Fibroblast of skin of scalp (primary cell): ENCODE data around the gene C20orf96.
"Not testable (repeated sequence)": the region's sequence is repeated elsewhere in the genome, so short reads cannot be mapped to it uniquely, and the experiment has no call there.

Experiments
- DNase-seq: peaks from one replicate; pipeline ENCODE4 v3.0.0-alpha.2; 2013

Gene C20orf96

GRCh38 chr20:278607-279571 lies 11.7 kb downstream of the C20orf96 start:
- DNase-seq, result no peak

- DNase-seq, result no peak
Observed at GRCh38 chr20:278181-278580, 12.4 kb downstream of the C20orf96 start.

GRCh38 chr20:277496-277781 lies 13.1 kb downstream of the C20orf96 start:
- DNase-seq, result no peak

DNA sequence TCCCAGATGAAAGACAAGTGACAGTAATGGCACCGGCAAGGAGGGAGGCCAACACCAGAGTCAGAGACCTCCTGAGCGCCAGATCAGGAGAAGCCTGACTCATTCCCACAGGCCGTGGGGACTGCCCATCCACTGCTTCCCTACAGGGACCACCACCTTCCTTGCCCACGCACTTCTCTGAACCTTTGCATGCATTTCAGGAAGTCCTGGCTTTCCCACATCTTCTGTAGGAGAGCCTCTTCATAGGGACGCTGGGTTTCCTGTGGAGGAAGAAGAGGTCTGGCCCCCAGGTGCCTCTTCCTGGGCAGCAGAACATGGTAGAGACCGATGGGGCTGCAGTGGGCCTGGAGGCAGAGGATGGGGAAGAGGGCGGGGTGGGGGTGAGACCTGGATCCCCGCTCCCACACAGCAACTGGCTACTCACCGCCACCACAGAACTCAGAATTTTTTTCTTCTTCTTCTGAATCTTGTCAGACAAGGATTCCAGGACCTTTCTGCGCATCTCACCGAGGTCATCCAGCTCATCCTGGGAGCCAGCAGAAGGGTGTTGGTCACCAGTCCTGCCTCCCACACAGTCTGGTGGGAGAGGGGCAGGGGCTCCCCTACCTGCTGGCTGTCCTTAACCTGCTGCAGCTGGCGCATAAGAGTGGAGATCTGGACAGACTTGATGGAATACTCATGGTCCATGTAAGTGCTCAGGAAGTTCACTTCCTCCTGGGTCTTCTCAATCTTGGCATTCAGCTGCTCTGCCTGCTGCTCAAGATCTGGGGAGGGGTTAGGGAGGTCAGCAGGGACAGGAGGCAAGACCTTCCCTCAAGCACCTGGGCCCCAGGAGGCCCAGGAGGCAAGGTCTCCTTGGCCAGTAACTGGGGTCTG lies 13.7 kb downstream of the C20orf96 start:
- no peak for DNase-seq

DNA sequence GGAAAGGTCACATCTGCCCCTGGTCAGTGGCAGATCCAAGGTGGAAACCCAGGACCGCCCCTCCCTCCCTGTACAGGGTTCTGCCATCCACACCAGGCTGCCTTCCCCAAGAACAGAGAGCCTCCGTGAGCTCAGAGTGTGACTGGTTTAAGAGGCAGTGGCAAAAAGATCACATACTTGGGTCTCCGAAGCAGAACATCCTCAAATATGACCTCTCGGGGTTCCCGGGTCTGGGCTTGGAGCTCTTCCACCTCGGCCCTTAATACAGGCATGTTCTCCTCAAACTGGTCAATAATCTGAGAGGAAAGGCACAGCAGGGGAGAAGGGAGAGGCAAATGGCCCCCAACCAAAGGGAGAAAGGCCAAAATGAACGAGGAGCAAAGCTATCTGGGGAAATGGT lies 14.8 kb downstream of the C20orf96 start:
- no peak for DNase-seq

- no peak for DNase-seq
Observed at GRCh38 chr20:273884-274283, 16.7 kb downstream of the C20orf96 start.

DNA sequence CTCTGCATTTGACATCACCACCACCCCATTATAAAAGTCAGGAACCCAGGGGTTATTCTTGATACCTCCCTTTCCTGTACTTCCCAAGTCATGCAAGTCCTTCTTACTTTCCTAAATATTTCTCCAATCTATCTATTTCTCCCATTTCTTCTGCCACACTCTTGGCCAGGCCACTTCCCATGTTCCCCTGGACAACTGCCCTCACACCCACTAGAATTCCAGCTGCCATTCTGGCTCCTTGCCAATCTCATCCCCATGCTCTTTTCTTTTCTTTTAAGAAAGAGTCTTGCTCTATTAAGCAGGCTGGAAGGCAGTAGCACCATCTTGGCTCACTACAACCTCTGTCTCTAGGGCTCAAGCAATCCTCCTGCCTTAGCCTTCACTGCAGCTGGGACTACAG lies 17.8 kb downstream of the C20orf96 start:
- DNase-seq, result no peak

- no peak for DNase-seq
Observed at GRCh38 chr20:271528-271927, 19.0 kb downstream of the C20orf96 start.

- no peak for DNase-seq
Observed at GRCh38 chr20:271069-271468, 19.5 kb downstream of the C20orf96 start.

DNA sequence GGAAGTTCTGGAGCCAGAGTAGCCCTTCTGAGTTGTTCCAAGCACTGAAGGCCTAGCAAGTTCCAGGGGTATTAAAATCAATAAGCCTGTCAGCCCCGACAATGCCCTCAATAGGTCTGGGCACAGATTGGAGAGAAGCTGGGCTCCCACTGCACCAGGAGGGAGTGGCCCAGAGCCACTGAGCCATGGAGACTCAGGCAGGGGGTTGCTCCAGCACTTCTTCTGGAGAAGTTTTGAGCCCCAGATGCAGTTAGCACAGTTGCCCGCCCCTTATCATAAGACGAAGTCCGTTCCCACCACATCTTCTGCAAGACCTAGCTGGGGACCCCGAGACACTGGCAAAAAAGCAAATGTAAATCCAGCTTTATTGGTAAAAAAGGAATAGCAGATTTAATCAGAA lies 20.0 kb downstream of the C20orf96 start:
- DNase-seq, result no peak

- peak; percentile 71 for DNase-seq
Observed at GRCh38 chr20:266596-267562, 23.7 kb downstream of the C20orf96 start.

DNA sequence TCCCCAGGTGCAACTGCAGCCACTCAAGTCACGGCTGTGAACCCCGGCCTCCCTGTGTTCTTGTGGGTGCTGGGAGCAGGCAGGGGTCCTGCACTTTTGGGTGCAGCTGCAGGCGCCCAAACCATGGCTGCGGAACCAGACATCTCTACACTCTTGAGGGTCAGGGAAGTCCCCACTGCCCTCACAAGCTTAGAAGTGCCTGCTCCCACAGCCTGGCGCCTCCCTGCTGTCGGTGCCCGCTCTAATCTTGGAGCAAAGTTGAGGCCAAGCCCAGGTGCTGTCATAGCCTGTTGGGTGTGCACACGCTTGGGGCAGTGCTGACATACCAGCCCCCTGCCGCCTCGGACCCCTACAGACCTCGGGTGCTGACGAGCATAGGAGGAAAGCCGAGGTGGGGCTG lies 26.8 kb downstream of the C20orf96 start:
- DNase-seq, result no peak

DNA sequence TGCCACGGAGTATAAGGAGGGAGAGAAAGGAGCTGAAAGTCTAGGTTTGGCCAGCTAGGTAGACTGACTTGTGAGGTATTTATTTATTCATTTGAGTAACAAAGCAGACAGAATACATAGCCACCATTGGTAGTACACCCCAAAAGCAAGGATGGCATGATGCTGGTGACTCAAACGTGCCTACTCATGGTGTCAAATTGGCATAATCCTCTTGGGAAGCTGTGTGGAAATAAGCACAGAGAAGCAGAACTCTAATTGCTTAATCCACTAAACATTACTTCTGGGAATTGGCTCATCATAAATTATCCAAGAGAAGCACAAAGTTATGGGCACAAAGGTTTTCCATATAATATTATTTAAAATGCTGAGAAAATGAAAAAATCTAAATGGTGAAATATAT lies 30.6 kb downstream of the C20orf96 start:
- no peak for DNase-seq

- DNase-seq, result peak; percentile 21
Observed at GRCh38 chr20:258963-259362, 31.6 kb downstream of the C20orf96 start.

DNA sequence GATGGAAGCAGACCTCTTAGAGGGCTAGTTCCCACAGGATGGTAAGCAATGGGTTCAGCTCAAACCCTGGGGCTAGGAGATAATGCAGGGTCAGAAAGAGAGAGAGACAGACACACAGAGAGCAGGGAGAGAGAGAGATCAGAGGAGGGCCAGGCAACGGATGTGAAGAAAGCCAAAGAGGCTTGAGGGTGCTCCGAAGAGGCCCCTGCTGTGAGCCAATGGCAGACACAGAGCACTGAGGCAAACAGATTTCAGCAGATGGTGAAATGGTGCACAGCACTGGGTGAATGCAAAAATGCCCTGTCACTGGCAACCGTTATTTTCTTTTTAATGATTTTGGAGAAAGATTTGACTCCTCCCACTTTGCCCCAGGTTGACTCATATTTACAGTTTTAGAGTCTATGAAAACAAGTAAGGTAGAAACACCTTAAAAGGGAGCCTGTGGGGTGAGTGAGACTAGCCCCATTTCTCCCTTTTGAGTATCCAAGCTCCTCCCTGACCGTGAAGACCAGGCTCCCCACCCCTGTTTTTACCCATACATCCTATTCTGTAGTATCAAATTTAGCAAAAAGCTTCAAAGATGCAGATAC lies 32.2 kb downstream of the C20orf96 start:
- DNase-seq, result no peak

DNA sequence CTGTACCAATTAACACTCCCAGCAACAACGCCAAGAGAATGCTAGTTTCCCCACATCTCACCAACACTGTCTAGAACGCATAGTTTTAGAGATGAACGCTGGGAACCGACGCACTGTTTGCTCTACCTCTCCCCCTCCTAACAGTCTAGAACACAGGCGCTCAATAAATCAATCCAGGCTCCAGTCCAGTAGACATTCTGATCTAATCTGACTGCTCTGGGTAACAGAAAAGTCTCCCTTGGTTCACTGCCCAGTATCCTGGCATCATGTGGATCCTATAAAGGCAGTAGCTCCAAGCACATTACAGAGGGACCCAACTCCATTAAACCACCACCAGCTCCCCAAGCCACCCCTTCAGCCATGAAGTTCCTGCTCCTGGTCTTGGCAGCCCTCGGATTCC lies 33.1 kb downstream of the C20orf96 start, which contains the start of gene DEFB132:
DEFB132 (plus strand) TSS at position 306 of the 400 bp plus-strand sequence; CDS start at position 361, 55 bp downstream.
- no peak for DNase-seq

- DNase-seq, result not testable (repeated sequence)
Observed at GRCh38 chr20:253447-253846, 37.1 kb downstream of the C20orf96 start.

DNA sequence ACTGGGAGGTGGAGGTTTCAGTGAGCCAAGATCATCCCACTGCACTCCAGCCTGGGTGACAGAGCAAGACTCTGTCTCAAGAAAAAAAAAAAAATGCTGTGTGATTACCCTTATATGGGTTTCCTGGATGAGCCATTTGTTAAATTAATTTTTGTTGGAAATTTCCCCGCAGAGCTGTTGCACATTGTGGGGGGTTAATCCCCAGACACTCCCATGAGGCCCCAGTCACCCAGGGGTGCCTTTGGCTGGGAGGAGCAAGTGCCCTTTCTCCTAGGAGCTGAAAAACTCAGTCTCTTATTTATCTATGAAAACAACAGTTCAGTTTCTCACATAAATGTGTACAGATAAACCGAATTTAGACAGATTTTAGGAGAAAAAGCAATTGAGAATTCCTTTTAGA lies 37.7 kb downstream of the C20orf96 start:
- DNase-seq, result no peak

- DNase-seq, result no peak
Observed at GRCh38 chr20:251354-251753, 39.2 kb downstream of the C20orf96 start.

- DNase-seq, result no peak
Observed at GRCh38 chr20:242905-243304, 47.6 kb downstream of the C20orf96 start.

GRCh38 chr20:237929-238328 lies 52.6 kb downstream of the C20orf96 start:
- no peak for DNase-seq

- DNase-seq, result no peak
Observed at GRCh38 chr20:237489-237888, 53.1 kb downstream of the C20orf96 start.
